HG03378 (cell line): ENCODE data around the gene ARFGEF3.

Experiments
- ATAC-seq: cut with Tn5 transposase; IDR thresholded peaks from one replicate; pipeline ENCODE4 v1.9.1; 2021; ENCODE audit warnings: mild to moderate bottlenecking, moderate library complexity; ENCODE audit not compliant: unreplicated experiment

The ARFGEF3 gene

GRCh38 chr6:138297761-138298298 is 136.1 kb downstream of the ARFGEF3 start:
- no peak for ATAC-seq

GRCh38 chr6:138300469-138300868 is 138.7 kb downstream of the ARFGEF3 start:
- ATAC-seq, result no peak

GRCh38 chr6:138302554-138302953 is 140.8 kb downstream of the ARFGEF3 start:
- ATAC-seq, result no peak

- ATAC-seq, result no peak
These were observed 145.6 kb downstream of the ARFGEF3 start for GRCh38 chr6:138307352-138307751.

GRCh38 chr6:138307816-138308730 is 146.3 kb downstream of the ARFGEF3 start:
- no peak for ATAC-seq

- no peak for ATAC-seq
These were observed 147.0 kb downstream of the ARFGEF3 start for GRCh38 chr6:138308731-138309110.

- ATAC-seq, result no peak
These were observed 148.0 kb downstream of the ARFGEF3 start for GRCh38 chr6:138309695-138310094.

GRCh38 chr6:138310294-138310693 is 148.6 kb downstream of the ARFGEF3 start:
- ATAC-seq, result no peak

- ATAC-seq, result no peak
These were observed 149.1 kb downstream of the ARFGEF3 start for GRCh38 chr6:138310821-138311220.

- ATAC-seq, result no peak
These were observed 149.5 kb downstream of the ARFGEF3 start for GRCh38 chr6:138311268-138311667.

- ATAC-seq, result no peak
These were observed 157.1 kb downstream of the ARFGEF3 start for GRCh38 chr6:138318741-138319375.

GRCh38 chr6:138321934-138322333 is 160.2 kb downstream of the ARFGEF3 start:
- ATAC-seq, result no peak

GRCh38 chr6:138323821-138324220 is 162.1 kb downstream of the ARFGEF3 start:
- ATAC-seq, result no peak

GRCh38 chr6:138328210-138328609 is 166.5 kb downstream of the ARFGEF3 start:
- ATAC-seq, result no peak

- ATAC-seq, result no peak
These were observed 169.0 kb downstream of the ARFGEF3 start for GRCh38 chr6:138330763-138331162.

GRCh38 chr6:138331444-138331843 is 169.7 kb downstream of the ARFGEF3 start:
- no peak for ATAC-seq

GRCh38 chr6:138331984-138332383 is 170.2 kb downstream of the ARFGEF3 start:
- ATAC-seq, result no peak

GRCh38 chr6:138334000-138334399 is 172.3 kb downstream of the ARFGEF3 start:
- no peak for ATAC-seq

- no peak for ATAC-seq
These were observed 173.2 kb downstream of the ARFGEF3 start for GRCh38 chr6:138334963-138335362.

GRCh38 chr6:138336221-138336620 is 174.5 kb downstream of the ARFGEF3 start:
- ATAC-seq, result no peak

GRCh38 chr6:138337076-138337475 is 175.3 kb downstream of the ARFGEF3 start:
- ATAC-seq, result no peak

- ATAC-seq, result no peak
These were observed 177.3 kb downstream of the ARFGEF3 start for GRCh38 chr6:138339024-138339423.
